Erythroblast (primary cell): Measurements from ENCODE around the gene KNCN.

Experiments
- GATA1 ChIP-seq: IDR thresholded peaks from 2 replicates; pipeline ENCODE4 v1.6.1; 2011; ENCODE audit warnings: low read depth, mild to moderate bottlenecking, control low read depth, low read length, moderate library complexity
- POLR2A ChIP-seq: IDR thresholded peaks from 2 replicates; pipeline ENCODE4 v1.6.1; 2011; ENCODE audit warnings: mild to moderate bottlenecking, low read length

DNA sequence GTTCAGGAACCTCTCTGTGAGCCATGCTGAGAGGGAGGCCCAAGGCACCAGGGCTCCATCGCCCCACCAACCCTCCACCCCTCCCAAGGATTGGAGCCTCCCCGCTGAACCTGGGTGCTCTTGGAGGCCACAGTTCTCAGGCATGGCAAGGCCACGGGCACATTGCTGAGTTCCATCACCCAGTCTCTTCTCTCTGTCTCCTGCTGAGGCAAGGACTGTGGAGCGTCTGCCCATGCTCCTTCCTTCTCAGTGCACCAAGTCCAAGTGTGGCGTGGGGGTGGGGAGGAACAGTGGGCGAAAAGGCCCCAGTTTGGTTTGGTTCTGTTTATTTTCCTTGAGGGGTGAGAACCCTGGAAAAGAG is 2.8 kb upstream of the KNCN start:
- TF ChIP-seq POLR2A (no peak), GATA1 (no peak)
